ENCODE data around the gene TNFAIP8. TPM values are rescaled to one million over a fixed set of nuclear protein-coding genes. Genes with fewer than 3 reads are reported as not detected.

Gene TNFAIP8
- polyA plus RNA-seq, 1 of the 3 experiments (the other 2 are of a cell fraction): 31.3 TPM

DNA sequence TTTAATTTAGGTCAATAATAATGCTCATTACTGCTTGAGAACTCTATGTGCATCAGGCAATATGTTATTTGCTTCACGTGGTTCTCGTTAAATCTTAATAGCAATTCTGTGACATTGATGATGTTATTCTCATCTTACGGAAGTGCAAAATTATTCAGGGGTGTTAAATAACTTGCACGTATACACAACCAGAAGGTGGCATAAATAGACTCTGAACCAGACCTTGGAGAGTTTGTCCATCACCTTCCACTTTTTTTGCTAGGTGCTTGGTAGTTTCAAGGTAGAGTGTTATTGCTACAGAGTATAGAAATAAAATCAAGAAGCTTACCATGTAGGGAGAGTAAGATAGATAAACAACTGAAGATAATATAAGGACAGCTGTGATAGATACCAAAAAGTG, 23.6 kb upstream of the TNFAIP8 start:
- H4K20me1 ChIP-seq (ENCODE audit: insufficient read depth): no peaks in the 10 kb centered on the region
- H3K27ac ChIP-seq (ENCODE audit: low read depth in 2 of 2, low read length in 1 of 2): no peak overlapping the region
- no peak overlapping the region for H3K4me3 ChIP-seq (ENCODE audit: low read depth in 2 of 2, low read length in 1 of 2)
- peaks cover 4% of the 10 kb centered on the region for H3F3A ChIP-seq (replicated peaks; ENCODE audit: insufficient read depth)
- peaks cover 32% of the 10 kb centered on the region; the same call in 1 of the 2 replicates for H3K79me2 ChIP-seq (ENCODE audit: insufficient read depth)
- H3K9me2 ChIP-seq: no peaks in the 10 kb centered on the region
- no peaks in the 10 kb centered on the region for H3K27me3 ChIP-seq (ENCODE audit: insufficient read depth)
- no peak overlapping the region for H3K4me2 ChIP-seq
- no peaks in the 10 kb centered on the region for H3K9me3 ChIP-seq
- no peak for TF ChIP-seq TAF1 (IDR thresholded peaks at IDR 0.05; ENCODE audit: borderline replicate concordance, low read depth, low read length)
- TF ChIP-seq, protein P1, sequence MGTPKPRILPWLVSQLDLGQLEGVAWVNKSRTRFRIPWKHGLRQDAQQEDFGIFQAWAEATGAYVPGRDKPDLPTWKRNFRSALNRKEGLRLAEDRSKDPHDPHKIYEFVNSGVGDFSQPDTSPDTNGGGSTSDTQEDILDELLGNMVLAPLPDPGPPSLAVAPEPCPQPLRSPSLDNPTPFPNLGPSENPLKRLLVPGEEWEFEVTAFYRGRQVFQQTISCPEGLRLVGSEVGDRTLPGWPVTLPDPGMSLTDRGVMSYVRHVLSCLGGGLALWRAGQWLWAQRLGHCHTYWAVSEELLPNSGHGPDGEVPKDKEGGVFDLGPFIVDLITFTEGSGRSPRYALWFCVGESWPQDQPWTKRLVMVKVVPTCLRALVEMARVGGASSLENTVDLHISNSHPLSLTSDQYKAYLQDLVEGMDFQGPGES (IDR thresholded peaks at IDR 0.05; ENCODE audit: low read depth, low read length): no peak
- TF ChIP-seq USF1 (IDR thresholded peaks at IDR 0.05; ENCODE audit: borderline replicate concordance, low read depth): no peak
- no peak for TF ChIP-seq EZH2phosphoT487 (IDR thresholded peaks at IDR 0.05; ENCODE audit: borderline replicate concordance, low read depth)
- no peak for TF ChIP-seq GATA2 (CRISPR knock-in tag; IDR thresholded peaks at IDR 0.05)
- no peaks in the 10 kb centered on the region for H3K36me3 ChIP-seq (replicated peaks in 1 of 2; ENCODE audit: control insufficient read depth in 1 of 2, insufficient read depth in 2 of 2, low read length in 1 of 2)
- no peak for DNase-seq
- WGBS (ENCODE audit: low lambda C conversion rate): 97% methylated on average over 4 of the region's 4 CpGs
- H3K4me1 ChIP-seq (ENCODE audit: control insufficient read depth in 1 of 2, insufficient read depth in 2 of 2, low read depth in 1 of 2, low read length in 1 of 2): peaks cover 10 to 12% of the 10 kb centered on the region in 2 experiments; a peak in 2 of 4 replicates
- H2AFZ ChIP-seq (ENCODE audit: low read depth): no peak overlapping the region
- no peak overlapping the region for H3K9ac ChIP-seq
- CTCF ChIA-PET: no interaction called here
- POLR2A ChIA-PET: interaction anchor here (0.6 kb wide), 1 partner anchor 20 kb away, joined by 3 read pairs; no protein-coding TSS in a partner anchor

DNA sequence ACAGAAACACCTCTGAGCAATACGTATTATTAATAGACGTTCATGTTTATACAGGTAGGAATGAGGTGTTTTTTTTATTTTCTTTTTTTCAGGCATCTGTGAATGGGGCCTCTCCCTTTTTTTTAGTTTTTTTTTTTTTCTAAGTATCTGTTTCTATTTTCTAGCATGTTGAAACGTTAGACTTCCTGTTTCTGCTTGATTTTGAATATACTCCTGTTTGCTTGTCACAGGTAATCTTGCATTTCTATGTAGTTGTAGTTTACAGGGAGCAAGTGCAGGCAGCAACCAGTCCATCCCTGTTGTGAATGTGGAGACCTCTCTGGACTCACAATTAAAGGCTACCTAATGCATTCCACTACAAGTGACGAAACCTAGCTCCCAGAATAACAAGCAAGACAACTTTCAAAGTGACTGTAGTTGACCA, 22.8 kb upstream of the TNFAIP8 start:
- Histone ChIP-seq H3K79me2 (ENCODE audit: insufficient read depth) (peaks cover 31% of the 10 kb centered on the region; the same call in 1 of the 2 replicates), H2AFZ (ENCODE audit: low read depth) (no peak overlapping the region), H3K4me3 (ENCODE audit: low read depth in 2 of 2, low read length in 1 of 2) (no peak overlapping the region), H3F3A (replicated peaks; ENCODE audit: insufficient read depth) (peaks cover 3% of the 10 kb centered on the region), H3K9me2 (no peaks in the 10 kb centered on the region), H3K4me1 (ENCODE audit: control insufficient read depth in 1 of 2, insufficient read depth in 2 of 2, low read depth in 1 of 2, low read length in 1 of 2) (peaks cover 10 to 18% of the 10 kb centered on the region in 2 experiments; a peak in 2 of 4 replicates), H3K9ac (no peak overlapping the region), H3K4me2 (no peak overlapping the region), H3K27ac (ENCODE audit: low read depth in 2 of 2, low read length in 1 of 2) (no peak overlapping the region), H3K27me3 (ENCODE audit: insufficient read depth) (no peaks in the 10 kb centered on the region), H3K9me3 (no peaks in the 10 kb centered on the region), H3K36me3 (replicated peaks in 1 of 2; ENCODE audit: control insufficient read depth in 1 of 2, insufficient read depth in 2 of 2, low read length in 1 of 2) (no peaks in the 10 kb centered on the region), H4K20me1 (ENCODE audit: insufficient read depth) (no peaks in the 10 kb centered on the region)
- no peak for TF ChIP-seq GABPA (IDR thresholded peaks at IDR 0.05; ENCODE audit: low read depth)
- TF ChIP-seq RFX5 (IDR thresholded peaks at IDR 0.05; ENCODE audit: low read length): no peak
- TF ChIP-seq REST (IDR thresholded peaks at IDR 0.05; ENCODE audit: low read depth, low read length): no peak
- no peak for TF ChIP-seq TAF1 (IDR thresholded peaks at IDR 0.05; ENCODE audit: borderline replicate concordance, low read depth, low read length)
- TF ChIP-seq TEAD4 (IDR thresholded peaks at IDR 0.05; ENCODE audit: borderline replicate concordance, insufficient read depth): no peak
- TF ChIP-seq CHD2 (IDR thresholded peaks at IDR 0.05; ENCODE audit: low read length, partially characterized antibody): no peak
- TF ChIP-seq RAD21 (IDR thresholded peaks at IDR 0.05; ENCODE audit: low read length): no peak
- no peak for TF ChIP-seq RCOR1 (IDR thresholded peaks at IDR 0.05; ENCODE audit: low read length)
- no peak for TF ChIP-seq MAX (IDR thresholded peaks at IDR 0.05; ENCODE audit: low read depth)
- TF ChIP-seq POLR2AphosphoS5 (IDR thresholded peaks at IDR 0.05; ENCODE audit: low read depth, low read length): no peak
- TF ChIP-seq RXRA (IDR thresholded peaks at IDR 0.05; ENCODE audit: borderline replicate concordance, low read depth): no peak
- TF ChIP-seq JUND (IDR thresholded peaks at IDR 0.05): no peak
- TF ChIP-seq FOSL2 (IDR thresholded peaks at IDR 0.05; ENCODE audit: borderline replicate concordance, low read depth): no peak
- no peak for TF ChIP-seq MEF2A (IDR thresholded peaks at IDR 0.05; ENCODE audit: borderline replicate concordance, low read depth)
- no peak for TF ChIP-seq SIN3A (IDR thresholded peaks at IDR 0.05; ENCODE audit: borderline replicate concordance, low read depth, low read length)
- TF ChIP-seq FOXJ3 (CRISPR knock-in tag; IDR thresholded peaks at IDR 0.05): no peak
- no peak for TF ChIP-seq TCF12 (IDR thresholded peaks at IDR 0.05)
- TF ChIP-seq EP300 (IDR thresholded peaks at IDR 0.05; ENCODE audit: borderline replicate concordance in 1 of 2, low read depth in 1 of 2, low read length in 1 of 2): no peak
- 86% methylated on average over 4 of the region's 4 CpGs for WGBS (ENCODE audit: low lambda C conversion rate)
- no peak for DNase-seq
- ChIA-PET POLR2A (interaction anchor here (0.6 kb wide), 1 partner anchor 21 kb away, joined by 3 read pairs; no protein-coding TSS in a partner anchor), CTCF (interaction anchor here (4.9 kb wide), 1 partner anchor 345 kb away, joined by 42 read pairs; the partner anchor contains the start of gene DTWD2)

All from SK-N-SH (cell line).